HL-60/S4 treated with retinoic acid at 250 ng/mL for 4 days and 3 days (cell line): ENCODE results near the gene ZBTB44.
"Not testable (repeated sequence)": the region's sequence is repeated elsewhere in the genome, so short reads cannot be mapped to it uniquely, and the experiment has no call there.

Experiments
- in situ Hi-C: fragments of 300-500 bp; cut with MboI; formaldehyde crosslinking; loops from 2 replicates; pipeline ENCODE4 v1.7.0; 2022; ENCODE audit warnings: low sequenced_read_pairs

The ZBTB44 gene

DNA sequence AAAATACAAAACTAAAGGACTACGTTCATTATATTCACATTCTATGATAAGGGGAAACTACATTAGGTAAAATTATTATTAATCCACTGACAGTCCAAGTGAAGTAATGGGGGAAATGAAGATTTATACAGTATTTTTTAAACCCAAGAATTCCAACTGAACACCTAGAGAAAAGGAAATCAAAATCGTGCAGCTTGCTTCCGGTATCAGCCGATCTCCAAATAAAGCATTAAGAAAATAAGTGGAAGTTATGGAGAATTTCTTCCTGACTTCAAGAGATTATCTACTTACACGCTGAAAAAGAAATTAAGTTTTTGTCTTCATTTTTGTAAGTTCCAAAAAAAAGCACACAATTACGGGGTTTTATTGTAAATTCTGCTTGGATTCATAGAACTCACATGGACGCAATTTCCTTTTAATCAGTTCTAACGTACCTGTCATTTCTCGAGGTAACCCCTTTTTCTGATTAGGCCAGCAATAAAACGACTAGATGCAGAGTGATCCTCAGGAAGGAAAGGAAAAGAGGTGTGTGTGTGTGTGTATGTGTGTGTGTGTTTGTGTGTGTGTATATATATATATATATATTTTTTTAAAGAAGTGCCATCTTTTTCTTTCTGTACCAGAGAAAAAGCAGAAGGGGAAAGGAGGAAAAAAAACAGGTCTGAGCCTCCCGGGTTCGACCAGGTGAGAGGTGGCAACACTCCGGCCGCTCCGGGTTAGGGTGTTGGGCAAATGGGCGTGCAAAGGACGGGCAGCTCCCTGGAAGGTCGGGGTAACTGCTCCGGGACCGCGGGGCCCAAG is 1.1 kb downstream of the ZBTB44 start:
- in situ Hi-C loops, result no loop called here

DNA sequence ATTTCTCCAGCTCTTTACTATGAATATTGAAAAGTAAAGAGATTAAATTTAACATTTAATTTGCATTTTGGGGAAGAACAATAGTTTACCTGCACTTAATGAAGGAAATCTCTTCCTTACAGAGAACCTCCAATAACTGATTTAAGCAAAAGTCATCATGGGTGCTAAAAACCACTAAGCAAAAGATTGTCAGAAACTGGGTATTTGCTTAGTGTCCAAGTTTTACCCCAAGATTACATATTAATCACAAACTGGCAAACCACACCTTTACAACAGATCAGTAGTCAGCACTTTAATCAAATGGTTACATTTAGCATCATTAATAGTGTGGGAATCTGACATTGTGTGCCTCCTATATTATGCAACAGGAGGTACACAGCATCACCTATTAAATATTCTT is 2.7 kb downstream of the ZBTB44 start:
- in situ Hi-C loops, result no loop called here

- in situ Hi-C loops, result no loop called here
Observed at GRCh38 chr11:130310622-130311021, 4.1 kb downstream of the ZBTB44 start.

DNA sequence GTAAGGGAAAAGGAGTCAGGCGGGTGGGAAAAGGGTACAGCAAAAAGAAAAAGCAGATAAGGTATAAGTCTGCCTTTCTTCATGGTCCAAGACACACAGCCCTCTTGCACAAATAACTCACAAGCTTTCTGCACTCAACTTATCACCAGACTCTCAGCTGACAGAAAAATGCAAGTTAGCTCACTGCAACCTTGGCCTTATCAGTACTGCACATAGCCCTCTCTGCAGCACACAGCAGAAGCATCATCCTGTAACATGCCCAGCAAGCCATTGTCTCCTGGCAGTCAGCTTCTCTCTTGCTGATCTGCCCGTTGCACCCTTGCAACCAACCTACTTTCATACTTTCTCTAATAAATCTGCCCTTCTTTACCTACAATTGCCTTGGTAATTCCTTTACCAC is 5.8 kb downstream of the ZBTB44 start:
- in situ Hi-C loops, result no loop called here

DNA sequence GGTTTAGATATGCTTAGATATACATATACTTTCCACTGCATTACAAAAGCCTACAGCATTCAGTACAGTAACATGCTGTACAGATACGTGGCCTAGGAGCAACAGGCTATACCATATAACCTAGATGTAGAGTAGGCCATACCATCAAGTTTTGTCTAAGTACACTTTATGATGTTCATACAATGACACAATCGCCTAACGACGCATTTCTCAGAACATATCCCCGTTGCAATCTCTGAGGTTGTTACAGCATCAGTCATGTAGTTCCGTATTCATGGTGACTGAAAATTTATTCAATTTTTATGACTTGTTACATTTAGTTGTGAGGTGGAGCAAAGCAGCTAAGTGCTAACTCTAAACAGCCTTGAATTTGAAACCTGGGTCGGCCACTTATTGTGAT is 6.7 kb downstream of the ZBTB44 start:
- in situ Hi-C loops, result no loop called here

GRCh38 chr11:130304651-130305050 is 10.1 kb downstream of the ZBTB44 start:
- in situ Hi-C loops, result no loop called here

- in situ Hi-C loops, result no loop called here
Observed at GRCh38 chr11:130301002-130301401, 13.7 kb downstream of the ZBTB44 start.

DNA sequence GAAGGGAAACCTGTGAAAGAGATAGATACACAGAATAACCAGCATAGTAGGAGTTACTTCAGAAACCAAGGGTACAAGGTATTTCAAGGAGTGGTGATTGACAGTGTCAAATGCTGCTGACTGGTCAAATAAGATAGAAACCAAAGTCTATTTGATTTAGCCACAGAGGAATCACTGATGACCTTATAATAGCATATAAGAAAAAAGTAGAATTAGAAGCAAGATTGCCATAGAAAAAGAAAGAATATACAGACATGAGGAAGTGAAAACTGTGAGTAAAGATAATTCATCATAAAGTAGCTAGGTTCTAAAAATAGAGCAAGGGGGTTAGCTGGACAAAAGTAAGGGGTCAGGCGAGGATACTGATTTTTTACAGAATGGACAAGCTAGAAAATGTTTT is 14.2 kb downstream of the ZBTB44 start:
- in situ Hi-C loops, result no loop called here

- in situ Hi-C loops, result no loop called here
Observed at GRCh38 chr11:130299978-130300377, 14.7 kb downstream of the ZBTB44 start.

- in situ Hi-C loops, result no loop called here
Observed at GRCh38 chr11:130295657-130296056, 19.1 kb downstream of the ZBTB44 start.

- in situ Hi-C loops, result no loop called here
Observed at GRCh38 chr11:130282111-130282510, 32.6 kb downstream of the ZBTB44 start.

DNA sequence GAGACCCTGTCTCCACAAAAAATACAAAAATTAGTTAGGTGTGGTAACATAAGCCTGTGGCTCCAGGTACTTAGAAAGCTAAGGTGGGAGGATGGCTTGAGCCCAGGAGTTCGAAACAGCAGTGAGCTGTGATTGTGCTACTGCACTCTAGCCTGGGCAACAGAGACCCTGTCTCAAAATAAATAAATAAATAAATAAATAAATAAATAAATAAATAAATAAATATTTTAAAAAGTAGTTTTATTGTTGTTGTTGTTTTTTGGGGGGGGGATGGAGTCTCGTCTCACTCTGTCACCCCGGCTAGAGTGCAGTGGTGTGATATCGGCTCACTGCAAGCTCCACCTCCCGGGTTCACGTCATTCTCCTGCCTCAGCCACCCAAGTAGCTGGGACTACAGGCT is 33.4 kb downstream of the ZBTB44 start:
- in situ Hi-C loops, result not testable (repeated sequence)

DNA sequence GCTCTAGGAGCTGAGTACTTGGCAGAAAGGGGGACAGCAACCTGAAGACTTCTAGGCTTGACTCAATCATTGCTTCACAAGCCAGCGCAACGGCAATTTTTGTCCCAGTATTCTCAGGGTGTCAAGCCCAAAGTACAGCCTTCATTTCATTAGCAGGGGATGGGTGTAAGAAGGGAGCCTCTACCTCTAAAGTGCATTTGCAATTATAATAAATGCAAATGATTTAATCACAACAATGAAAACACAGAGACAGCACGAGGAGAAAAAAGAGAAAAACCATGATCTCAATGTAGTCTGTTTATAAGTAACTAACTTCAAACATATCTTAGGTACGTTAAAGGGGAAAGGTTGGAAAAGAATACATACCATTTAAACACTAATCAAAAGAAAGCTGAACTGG is 34.7 kb downstream of the ZBTB44 start:
- in situ Hi-C loops, result no loop called here

DNA sequence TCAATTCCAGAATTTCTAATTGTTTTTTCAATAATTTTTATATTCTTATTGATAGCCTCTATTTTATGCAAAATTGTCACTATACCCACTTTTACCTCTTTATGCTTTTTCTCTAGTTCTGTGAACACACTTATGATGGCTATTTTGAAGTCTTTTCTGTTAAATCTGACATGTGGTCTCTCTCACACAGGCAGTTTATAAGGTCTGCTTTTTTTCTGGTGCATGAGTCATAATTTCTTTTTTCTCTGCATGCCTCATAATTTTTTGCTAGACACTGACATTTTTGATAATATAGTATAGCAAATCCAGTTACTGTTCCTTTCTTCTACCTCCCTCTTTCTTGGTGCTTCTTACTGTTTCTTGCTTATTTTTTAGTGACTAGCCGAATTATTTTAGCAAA is 36.0 kb downstream of the ZBTB44 start:
- in situ Hi-C loops, result no loop called here

DNA sequence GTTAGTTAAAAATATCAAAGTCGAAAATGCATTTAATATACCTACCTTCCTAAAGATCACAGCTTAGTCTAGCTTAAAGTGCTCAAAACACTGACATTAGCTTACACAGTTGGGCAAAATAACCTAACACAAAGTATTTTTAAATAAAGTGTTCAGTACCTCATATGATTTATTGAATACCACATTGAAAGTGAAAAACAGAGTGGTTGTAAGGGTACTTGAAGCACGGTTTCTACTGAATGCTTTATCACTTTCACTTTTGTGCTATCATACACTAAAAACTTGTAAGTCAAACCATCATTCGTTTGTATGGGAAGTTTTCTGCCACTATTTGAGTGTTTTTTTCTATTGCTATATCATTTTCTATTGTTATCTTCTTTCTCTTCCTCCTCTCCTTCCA is 36.6 kb downstream of the ZBTB44 start:
- in situ Hi-C loops, result no loop called here

- in situ Hi-C loops, result no loop called here
Observed at GRCh38 chr11:130272336-130272735, 42.4 kb downstream of the ZBTB44 start.

DNA sequence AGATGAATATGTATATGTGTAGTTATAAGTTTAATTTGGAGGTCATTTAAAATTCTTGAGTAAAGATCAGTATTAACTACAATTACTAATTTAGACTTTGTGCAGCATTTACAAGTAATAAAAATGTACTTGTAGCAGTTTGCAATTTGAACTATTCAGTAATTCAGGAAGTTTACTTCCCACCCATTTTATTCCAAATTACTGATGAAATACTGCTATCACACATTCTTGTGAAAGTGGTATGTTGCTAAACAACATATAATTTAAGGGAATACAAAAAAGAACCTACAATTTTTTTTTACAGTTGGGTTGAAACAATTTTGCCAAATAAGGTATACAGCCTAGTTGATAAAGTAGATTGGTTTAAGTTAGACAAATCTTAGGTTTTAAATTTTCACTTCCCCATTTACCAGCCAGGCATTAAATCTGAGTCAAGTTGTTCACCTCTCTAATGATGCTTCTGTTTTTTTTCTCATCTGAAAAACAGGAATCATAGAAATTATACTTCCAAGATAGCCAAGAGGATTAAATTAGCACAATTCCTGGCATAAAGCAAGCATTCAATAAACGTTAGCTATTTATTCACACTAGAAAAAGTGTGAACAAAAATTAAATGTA is 45.3 kb downstream of the ZBTB44 start:
- in situ Hi-C loops, result no loop called here

- in situ Hi-C loops, result no loop called here
Observed at GRCh38 chr11:130263351-130263750, 51.4 kb downstream of the ZBTB44 start.

- in situ Hi-C loops, result no loop called here
Observed at GRCh38 chr11:130262424-130262823, 52.3 kb downstream of the ZBTB44 start.

- in situ Hi-C loops, result no loop called here
Observed at GRCh38 chr11:130261571-130261970, 53.1 kb downstream of the ZBTB44 start.

DNA sequence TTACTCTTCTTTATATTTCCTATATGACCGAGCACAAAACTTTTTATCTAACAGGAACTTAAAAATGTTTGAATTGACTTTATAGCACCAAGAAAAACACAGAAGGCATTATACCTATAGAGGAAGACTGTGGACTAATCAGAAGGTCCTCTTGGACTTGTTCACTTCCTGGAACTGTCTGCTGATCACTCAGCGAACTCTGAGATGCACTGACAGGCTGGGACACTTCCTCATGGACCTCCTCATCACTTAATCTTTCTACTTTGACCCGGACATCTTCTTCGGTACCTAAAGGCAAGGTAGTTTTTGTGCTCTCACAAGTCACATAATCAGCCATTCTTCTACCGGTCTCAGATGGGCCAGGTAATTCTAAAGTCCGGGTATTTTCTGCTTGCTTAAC is 54.0 kb downstream of the ZBTB44 start:
- in situ Hi-C loops, result no loop called here

DNA sequence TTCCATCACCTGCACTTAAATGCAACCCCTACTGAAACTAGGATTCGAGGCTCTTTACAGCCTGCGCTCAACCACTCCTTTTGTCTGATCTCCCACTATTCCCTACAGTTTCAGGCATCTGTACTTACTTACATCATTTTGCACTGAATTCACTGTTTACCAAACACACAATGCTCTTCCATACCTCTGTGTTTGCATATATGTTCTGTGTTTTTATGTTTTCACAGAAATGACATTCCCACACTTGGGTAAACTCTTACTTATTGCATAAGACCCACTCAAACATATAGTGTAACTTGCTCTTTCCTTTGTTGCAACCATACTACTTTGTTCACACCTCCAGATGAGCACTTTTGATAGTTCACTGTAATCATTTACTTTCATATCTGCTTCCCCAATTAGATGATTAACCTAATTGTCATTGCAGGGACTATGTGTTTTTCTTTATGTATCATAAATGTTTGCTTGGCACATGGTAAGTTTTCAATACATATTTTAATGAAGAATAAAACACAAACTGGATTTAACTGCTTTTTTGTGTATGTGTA is 54.6 kb downstream of the ZBTB44 start:
- in situ Hi-C loops, result no loop called here
